ENCODE results near the gene MAFG.

GRCh38 chr17:81891303-81891552, 36.3 kb downstream of the MAFG start:
- TF ChIP-seq CTCF (IDR thresholded peaks at IDR 0.05 in 4 of 5, conservative IDR thresholded peaks at IDR 0.05 in 1 of 5) (no peak), POLR2A (IDR thresholded peaks at IDR 0.05) (no peak)

Data from gastrocnemius medialis (tissue), 4 donors.